Measurements from ENCODE around the gene CAPG.

DNA sequence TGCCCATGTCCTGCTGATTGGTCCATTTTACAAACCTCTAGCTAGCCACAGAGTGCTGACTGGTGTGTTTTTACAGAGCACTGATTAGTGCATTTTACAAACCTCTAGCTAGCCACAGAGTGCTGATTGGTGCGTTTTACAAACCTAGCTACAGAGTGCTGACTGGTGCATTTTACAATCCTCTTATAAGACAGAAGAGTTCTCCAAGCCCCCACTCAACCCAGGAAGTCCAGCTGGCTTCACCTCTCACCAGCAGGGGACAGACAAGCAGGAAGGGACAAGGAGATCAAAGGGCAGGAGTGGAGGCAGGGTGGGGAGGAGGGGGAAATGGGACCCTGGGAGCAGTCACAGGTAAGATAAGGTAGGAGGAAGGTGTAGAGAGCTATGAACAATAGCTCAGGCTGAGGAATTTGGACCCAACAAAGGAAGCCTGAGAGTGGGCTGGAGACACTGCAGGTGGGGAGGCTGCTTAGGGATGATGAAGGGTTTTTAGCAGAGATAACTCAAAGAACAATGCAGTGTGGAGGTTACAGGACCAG lies 45.5 kb upstream of the CAPG start:
- TF ChIP-seq, protein P1, sequence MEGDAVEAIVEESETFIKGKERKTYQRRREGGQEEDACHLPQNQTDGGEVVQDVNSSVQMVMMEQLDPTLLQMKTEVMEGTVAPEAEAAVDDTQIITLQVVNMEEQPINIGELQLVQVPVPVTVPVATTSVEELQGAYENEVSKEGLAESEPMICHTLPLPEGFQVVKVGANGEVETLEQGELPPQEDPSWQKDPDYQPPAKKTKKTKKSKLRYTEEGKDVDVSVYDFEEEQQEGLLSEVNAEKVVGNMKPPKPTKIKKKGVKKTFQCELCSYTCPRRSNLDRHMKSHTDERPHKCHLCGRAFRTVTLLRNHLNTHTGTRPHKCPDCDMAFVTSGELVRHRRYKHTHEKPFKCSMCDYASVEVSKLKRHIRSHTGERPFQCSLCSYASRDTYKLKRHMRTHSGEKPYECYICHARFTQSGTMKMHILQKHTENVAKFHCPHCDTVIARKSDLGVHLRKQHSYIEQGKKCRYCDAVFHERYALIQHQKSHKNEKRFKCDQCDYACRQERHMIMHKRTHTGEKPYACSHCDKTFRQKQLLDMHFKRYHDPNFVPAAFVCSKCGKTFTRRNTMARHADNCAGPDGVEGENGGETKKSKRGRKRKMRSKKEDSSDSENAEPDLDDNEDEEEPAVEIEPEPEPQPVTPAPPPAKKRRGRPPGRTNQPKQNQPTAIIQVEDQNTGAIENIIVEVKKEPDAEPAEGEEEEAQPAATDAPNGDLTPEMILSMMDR (conservative IDR thresholded peaks at IDR 0.05; ENCODE audit: low read length) = peak; percentile 34; the same call in 1 of the 2 replicates
- TF ChIP-seq EZH2phosphoT487 (IDR thresholded peaks at IDR 0.05; ENCODE audit: borderline replicate concordance) = no peak

Data from Loucy (cell line).